GM10847 (cell line): Measurements from ENCODE around the gene STXBP3.

Experiments
- POLR2A ChIP-seq: IDR thresholded peaks from 2 replicates; pipeline ENCODE4 v1.6.1; 2011; ENCODE audit not compliant: insufficient read length; ENCODE audit errors: extremely low read depth

STXBP3 gene

GRCh38 chr1:108767115-108767514 lies 20.6 kb downstream of the STXBP3 start:
- no peak for TF ChIP-seq POLR2A

GRCh38 chr1:108767708-108768107 lies 21.2 kb downstream of the STXBP3 start:
- no peak for TF ChIP-seq POLR2A

GRCh38 chr1:108777839-108778238 lies 31.4 kb downstream of the STXBP3 start:
- TF ChIP-seq POLR2A = no peak

GRCh38 chr1:108779455-108779854 lies 33.0 kb downstream of the STXBP3 start:
- no peak for TF ChIP-seq POLR2A

- no peak for TF ChIP-seq POLR2A
Measured at GRCh38 chr1:108780937-108781574, 34.6 kb downstream of the STXBP3 start.

- no peak for TF ChIP-seq POLR2A
Measured at GRCh38 chr1:108785264-108785663, 38.8 kb downstream of the STXBP3 start.

GRCh38 chr1:108785880-108786279 lies 39.4 kb downstream of the STXBP3 start:
- no peak for TF ChIP-seq POLR2A

DNA sequence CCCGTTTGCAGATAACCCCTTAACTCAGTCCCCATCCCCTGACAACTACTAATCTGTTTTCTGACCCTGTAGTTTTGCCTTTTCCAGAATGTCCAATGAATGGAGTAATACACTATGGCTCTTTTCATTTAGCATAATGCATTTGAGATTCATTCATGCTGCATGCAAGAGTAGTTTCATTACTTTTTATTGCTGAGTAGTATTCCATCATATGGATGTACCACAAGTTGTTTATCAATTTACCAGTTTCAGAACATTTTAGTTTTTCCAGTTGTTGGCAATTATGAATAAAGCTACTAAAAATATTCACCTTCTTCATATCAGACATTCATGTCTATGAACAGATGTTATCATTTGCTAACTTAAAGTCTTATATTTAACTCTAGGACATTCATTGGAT lies 45.3 kb downstream of the STXBP3 start:
- TF ChIP-seq POLR2A = no peak

DNA sequence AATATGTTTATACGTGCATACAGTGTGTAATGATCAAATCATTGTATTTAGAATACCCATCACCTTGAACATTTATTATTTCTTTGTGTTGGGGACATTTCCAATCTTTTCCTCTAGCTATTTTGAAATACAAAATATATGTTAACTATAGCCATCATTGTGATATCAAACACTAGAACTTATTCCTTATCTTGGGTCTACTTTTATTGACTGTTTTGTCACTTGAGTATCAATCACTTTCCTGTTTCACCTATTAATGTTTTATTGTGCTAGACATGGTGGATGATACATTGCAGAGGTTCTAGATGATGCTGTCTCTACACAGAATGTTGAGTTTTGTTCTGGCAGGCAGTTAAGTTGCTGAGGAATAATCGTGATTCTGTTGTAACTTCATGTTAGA lies 45.9 kb downstream of the STXBP3 start:
- TF ChIP-seq POLR2A = no peak

DNA sequence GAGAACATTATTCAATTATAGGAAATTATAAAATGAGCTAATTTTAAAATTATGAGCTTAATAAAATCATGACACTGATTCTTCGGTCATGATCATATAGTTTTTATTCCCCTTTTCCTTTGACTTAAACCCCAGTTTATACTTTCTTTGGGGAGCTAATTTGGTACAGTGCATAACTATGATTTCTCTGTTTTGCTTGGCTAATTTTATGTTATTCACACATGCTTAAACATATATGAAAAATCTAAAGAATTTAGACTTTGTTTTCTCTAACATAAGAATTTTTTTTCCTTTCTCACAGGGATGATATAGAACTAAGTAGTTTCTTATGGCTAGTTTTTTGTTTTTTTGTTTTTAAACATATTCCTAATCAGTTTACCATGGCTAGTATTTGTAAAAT lies 52.5 kb downstream of the STXBP3 start:
- TF ChIP-seq POLR2A = no peak

DNA sequence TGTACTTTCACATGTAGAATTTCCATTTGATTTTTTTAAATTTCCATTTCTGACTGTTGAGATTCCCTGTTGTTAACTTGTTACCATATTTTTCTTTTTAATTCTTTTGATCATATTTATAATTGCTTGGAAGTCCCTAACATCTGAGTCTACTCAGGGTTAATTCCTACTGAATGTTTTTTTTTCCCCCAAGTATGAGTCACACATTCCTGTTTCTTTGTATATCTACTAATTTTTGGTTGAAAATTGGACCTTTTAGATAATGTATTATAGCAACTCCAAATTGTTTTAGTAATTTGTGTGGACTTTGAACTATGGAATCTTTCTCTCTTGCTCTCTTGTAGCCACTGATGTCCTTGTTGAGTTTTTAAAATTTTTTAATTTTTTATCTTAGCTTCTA lies 54.6 kb downstream of the STXBP3 start:
- no peak for TF ChIP-seq POLR2A

GRCh38 chr1:108803548-108803947 lies 57.1 kb downstream of the STXBP3 start:
- no peak for TF ChIP-seq POLR2A

DNA sequence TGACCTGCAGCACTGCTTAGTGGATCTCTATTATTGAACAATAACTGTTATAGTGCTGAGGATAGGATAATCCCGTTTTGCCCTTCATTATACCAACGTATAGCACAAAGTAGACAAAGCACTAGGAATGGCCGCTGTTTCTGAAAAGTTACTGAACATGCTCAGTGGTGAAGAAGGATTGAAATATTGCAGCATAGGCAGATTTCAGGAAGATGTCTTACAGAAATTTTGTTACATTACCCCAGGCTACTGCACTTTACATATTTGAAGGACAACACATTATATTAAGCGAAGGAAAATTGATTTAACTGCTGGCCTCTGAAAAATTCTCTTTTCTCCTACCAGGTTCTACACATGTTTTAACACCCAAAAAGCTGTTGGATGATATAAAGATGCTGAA lies 62.0 kb downstream of the STXBP3 start:
- no peak for TF ChIP-seq POLR2A

DNA sequence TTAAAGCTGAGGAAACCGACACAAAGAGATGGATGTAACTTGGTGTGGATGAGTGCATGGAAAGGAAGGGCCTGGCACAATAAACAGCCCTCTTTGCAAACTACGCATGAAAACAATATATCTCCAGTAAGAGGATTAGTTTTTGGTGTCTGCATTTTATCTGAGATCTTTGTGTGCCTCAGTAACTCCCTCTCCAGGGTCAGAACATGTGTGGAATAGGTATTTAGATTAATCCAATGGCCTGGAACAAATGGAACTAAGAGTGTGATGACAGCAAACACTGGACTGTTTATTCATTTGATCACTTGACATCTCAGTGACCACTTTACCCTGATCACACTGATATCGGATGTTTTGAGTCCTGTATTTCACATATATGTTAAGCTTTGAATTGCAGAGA lies 65.1 kb downstream of the STXBP3 start:
- no peak for TF ChIP-seq POLR2A

GRCh38 chr1:108813326-108813725 lies 66.9 kb downstream of the STXBP3 start:
- TF ChIP-seq POLR2A = no peak

DNA sequence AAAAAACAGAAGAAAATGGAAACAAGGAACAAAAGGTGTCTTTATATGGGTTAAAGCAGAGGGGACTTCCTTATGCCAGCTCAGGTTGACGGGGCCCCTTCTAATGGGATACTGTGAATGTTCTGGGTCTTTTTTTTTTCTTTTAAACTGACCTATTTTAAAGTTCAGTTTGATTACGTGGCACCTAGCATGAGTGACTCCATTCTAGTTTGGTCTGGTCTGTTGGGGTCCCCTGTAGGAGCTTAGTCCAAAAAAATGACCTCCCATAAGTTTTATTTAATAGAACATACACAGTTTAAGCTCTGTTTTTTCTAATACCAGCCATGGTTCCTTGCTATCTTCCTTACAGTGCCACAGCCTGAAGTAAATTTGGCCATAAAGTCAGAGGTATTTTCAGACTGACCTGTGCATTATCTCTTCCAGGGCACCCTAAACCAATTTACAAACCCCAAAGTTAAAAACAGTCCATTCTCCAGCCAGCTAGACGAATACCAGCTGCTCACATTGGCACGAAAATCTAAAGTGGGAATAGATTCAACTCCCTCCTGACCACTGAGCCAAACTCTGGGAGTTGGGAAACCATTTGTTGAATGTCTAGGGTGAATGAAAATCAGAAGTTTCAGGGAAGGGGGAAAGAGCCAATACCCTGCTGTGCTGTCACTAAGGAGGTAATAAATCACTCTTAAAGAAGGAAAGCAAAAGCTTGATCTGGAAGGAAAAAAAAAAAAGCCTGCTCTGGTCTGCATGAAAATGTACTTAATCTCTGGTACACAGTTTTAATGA lies 68.1 kb downstream of the STXBP3 start:
- TF ChIP-seq POLR2A = no peak

DNA sequence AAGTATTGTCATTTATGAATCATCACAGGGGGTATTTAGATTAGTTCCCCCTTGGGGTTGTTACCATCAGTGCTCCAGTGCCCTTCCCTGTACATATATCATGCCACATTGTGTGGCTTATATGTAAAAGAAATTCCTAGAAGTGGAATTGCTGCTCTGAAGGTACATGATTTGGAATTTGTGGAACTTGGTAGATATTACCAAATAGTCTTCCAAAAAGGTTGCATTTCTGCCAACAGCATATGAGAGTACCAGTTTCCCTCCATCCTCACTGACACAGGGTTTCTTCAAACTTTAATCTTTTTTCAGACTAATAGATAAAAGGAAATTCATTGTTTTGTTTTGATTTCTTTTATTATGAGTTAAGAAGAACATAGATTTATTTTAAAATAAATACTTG lies 69.1 kb downstream of the STXBP3 start:
- TF ChIP-seq POLR2A = no peak
